NCI-H748 treated with DMSO at 0.1 percent for 48 hours (cell line): ENCODE results near the gene OR6A2.

Experiments used
- DNase-seq: peaks from one replicate; lab custom pipeline; 2025; lab: John Stamatoyannopoulos, UW

OR6A2 gene

GRCh38 chr11:6755953-6756347, 43.5 kb downstream of the OR6A2 start:
- no peak for DNase-seq

- no peak for DNase-seq
These were observed 44.1 kb downstream of the OR6A2 start for GRCh38 chr11:6755303-6755952.

- DNase-seq: no peak
These were observed 52.3 kb downstream of the OR6A2 start for GRCh38 chr11:6747097-6747668.

- no peak for DNase-seq
These were observed 52.9 kb downstream of the OR6A2 start for GRCh38 chr11:6746626-6747025.

GRCh38 chr11:6746086-6746618, 53.3 kb downstream of the OR6A2 start:
- no peak for DNase-seq

GRCh38 chr11:6745465-6746015, 53.9 kb downstream of the OR6A2 start:
- DNase-seq: no peak

- no peak for DNase-seq
These were observed 54.5 kb downstream of the OR6A2 start for GRCh38 chr11:6745018-6745417.

GRCh38 chr11:6742260-6742659, 57.2 kb downstream of the OR6A2 start:
- no peak for DNase-seq
